GM12878 (cell line): ENCODE results near the gene USP14. TPM values are rescaled to one million over a fixed set of nuclear protein-coding genes. Genes with fewer than 3 reads are reported as not detected.

Source experiments
- ASH2L ChIP-seq: fragments of 300-600, 200-600 bp; sonication (generic); IDR thresholded peaks from 2 replicates; pipeline ENCODE4 v1.6.1; 2017; ENCODE audit warnings: low read depth, mild to moderate bottlenecking, borderline replicate concordance
- CEBPZ ChIP-seq: fragments of 150-350 bp; IDR thresholded peaks from 2 replicates; pipeline ENCODE4 v1.6.1; 2016; ENCODE audit warnings: low read depth, low read length
- CREM ChIP-seq: IDR thresholded peaks from 2 replicates; pipeline ENCODE4 v1.6.1; 2014; ENCODE audit warnings: antibody characterized with exemption, low read depth
- PBX3 ChIP-seq: IDR thresholded peaks from 2 replicates; pipeline ENCODE4 v1.6.1; 2011; ENCODE audit warnings: mild to moderate bottlenecking, low read depth, low read length, moderate library complexity; ENCODE audit not compliant: insufficient replicate concordance
- PRDM15 ChIP-seq: fragments of 450-650 bp; formaldehyde crosslinking; IDR thresholded peaks from 2 replicates; pipeline ENCODE4 v1.4.0; 2020; ENCODE audit warnings: mild to moderate bottlenecking, moderate library complexity
- REST ChIP-seq: IDR thresholded peaks from 2 replicates; pipeline ENCODE4 v1.6.1; 2012; ENCODE audit warnings: mild to moderate bottlenecking, low read depth, low read length
- STAT1 ChIP-seq: fragments of 450-650 bp; conservative IDR thresholded peaks from 2 replicates; pipeline ENCODE4 v1.6.1; 2014; ENCODE audit warnings: antibody characterized with exemption, mild to moderate bottlenecking
- polyA plus RNA-seq, 11 experiments: library from polyadenylated mRNA; depleted of rRNA in 4 of 11; unstranded in 6 of 11; stranded (reverse) in 5 of 11; fragments of >200 nt; fragmentation: Nextera tagmentation in 4 of 11; fragmentation: Illumina TruSeq in 1 of 11; extraction: Ambion mirVana in 4 of 11; extraction: Trizol in 1 of 11; gene quantifications; 1 replicate in 1 of 11; 2 replicates in 10 of 11; pipeline versions ENCODE4 v1.2.1 to v1.2.3, GENCODE V29; 2011 to 2016; ENCODE audit warnings: inconsistent platforms in 2 of 11, missing spikeins in 2 of 11, low read depth in 1 of 11
- total RNA-seq, 4 experiments: library from RNA; depleted of rRNA in 3 of 4; stranded (reverse); fragments of >200 nt in 3 of 4; fragmentation: Illumina TruSeq in 1 of 4; extraction: Trizol in 1 of 4; gene quantifications; 2 replicates each; pipeline versions ENCODE4 v1.2.1 to v1.2.3, GENCODE V29; 2013 to 2021

The USP14 gene
- total and polyA plus RNA-seq, 10 of the 15 experiments (the other 5 are each of a cell fraction or from before 2014, with no cell fraction given) = 14.3 to 127 (median 29.6) TPM

GRCh38 chr18:156514-157230 lies 1.7 kb upstream of the USP14 start (continued):
- no peak for TF ChIP-seq PRDM15 (CRISPR knock-in tag)
- TF ChIP-seq STAT1 = no peak
- TF ChIP-seq CREM = no peak
- TF ChIP-seq ASH2L = no peak
- TF ChIP-seq REST = no peak
- TF ChIP-seq CEBPZ = no peak
- no peak for TF ChIP-seq PBX3
